Measurements from ENCODE around the gene NEAT1.

DNA sequence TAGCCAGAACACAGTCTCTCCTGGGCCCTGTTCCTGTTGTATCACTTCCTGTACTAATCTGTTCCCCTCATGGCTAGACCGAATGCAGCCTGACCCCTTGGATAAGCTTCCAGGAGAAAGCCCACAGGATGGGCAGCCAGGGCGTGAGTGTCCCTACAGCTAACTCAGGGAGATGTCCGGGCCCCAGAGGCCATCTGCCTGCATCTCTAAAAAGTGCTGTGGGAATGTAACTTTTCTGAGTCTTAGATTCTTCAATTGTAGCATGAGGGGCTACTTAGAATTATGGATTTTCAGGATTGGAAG, 68.5 kb downstream of the NEAT1 start:
- TF ChIP-seq, protein P1, sequence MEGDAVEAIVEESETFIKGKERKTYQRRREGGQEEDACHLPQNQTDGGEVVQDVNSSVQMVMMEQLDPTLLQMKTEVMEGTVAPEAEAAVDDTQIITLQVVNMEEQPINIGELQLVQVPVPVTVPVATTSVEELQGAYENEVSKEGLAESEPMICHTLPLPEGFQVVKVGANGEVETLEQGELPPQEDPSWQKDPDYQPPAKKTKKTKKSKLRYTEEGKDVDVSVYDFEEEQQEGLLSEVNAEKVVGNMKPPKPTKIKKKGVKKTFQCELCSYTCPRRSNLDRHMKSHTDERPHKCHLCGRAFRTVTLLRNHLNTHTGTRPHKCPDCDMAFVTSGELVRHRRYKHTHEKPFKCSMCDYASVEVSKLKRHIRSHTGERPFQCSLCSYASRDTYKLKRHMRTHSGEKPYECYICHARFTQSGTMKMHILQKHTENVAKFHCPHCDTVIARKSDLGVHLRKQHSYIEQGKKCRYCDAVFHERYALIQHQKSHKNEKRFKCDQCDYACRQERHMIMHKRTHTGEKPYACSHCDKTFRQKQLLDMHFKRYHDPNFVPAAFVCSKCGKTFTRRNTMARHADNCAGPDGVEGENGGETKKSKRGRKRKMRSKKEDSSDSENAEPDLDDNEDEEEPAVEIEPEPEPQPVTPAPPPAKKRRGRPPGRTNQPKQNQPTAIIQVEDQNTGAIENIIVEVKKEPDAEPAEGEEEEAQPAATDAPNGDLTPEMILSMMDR (IDR thresholded peaks at IDR 0.05; ENCODE audit: low read depth, low read length), result no peak
- TF ChIP-seq MYC (IDR thresholded peaks at IDR 0.05; ENCODE audit: low read depth, low read length), result no peak
- TF ChIP-seq, protein P2, sequence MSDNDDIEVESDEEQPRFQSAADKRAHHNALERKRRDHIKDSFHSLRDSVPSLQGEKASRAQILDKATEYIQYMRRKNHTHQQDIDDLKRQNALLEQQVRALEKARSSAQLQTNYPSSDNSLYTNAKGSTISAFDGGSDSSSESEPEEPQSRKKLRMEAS (IDR thresholded peaks at IDR 0.05; ENCODE audit: low read depth, low read length), result no peak

Data from NB4 (cell line).